ENCODE data around the gene PHF14. TPM values are rescaled to one million over a fixed set of nuclear protein-coding genes. Genes with fewer than 3 reads are reported as not detected.

The PHF14 gene
- total and polyA plus RNA-seq, 5 donors from 2014 or later, result 7.7 to 31.1 (median 9.3) TPM

DNA sequence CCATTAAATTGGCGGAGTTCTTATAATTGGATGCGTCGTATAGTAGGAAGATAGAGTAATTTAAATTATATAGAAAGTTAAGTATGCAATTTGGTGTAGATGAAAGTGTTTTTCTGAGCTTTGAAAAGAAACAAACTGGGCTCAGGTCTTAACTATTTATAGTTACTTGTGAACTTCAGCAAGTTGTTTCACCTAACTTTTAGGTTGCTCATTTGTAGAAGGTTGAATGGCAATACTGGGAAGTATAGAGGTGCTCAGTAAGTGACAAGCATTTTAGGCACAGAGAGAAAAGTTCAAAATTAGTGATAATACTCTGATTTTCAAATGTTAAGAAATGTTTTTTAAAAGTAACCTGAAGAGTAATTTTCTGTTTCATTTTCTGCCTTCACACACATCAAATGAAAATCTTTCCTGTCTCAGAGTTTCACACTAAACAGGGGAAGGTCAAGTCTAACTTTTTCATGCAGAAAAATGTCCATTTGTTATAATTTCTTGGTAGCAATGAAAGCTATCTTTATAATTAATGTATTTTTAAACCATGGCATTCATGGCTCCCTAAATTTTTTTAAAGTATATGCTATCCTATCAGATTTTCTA lies 146.5 kb downstream of the PHF14 start:
- H3K4me1 Mint-ChIP-seq, result peaks cover 10 to 29% (median 17%) of the 10 kb centered on the region in 4 donors
- H3K36me3 Mint-ChIP-seq, result peaks cover 31% of the 10 kb centered on the region
- H3K9me3 Mint-ChIP-seq, result no peaks in the 10 kb centered on the region
- Histone ChIP-seq H3K27me3 (ENCODE audit: control insufficient read depth, insufficient read depth, low read length) (no peaks in the 10 kb centered on the region), H3K4me1 (ENCODE audit: control insufficient read depth, insufficient read depth, low read length, poor library complexity, severe bottlenecking) (no peaks in the 10 kb centered on the region), H3K9me3 (ENCODE audit: control insufficient read depth in 2 of 2, low read length in 2 of 2) (no peaks in the 10 kb centered on the region), H3K4me3 (ENCODE audit: low read depth, low read length) (peak overlapping the region; percentile 43), H3K27ac (ENCODE audit: insufficient read depth, low read length, poor library complexity, severe bottlenecking) (no peak overlapping the region), H3K36me3 (ENCODE audit: control insufficient read depth, insufficient read depth, low read length) (peaks cover 5% of the 10 kb centered on the region)
- H3K27ac Mint-ChIP-seq, result no peak overlapping the region
- DNase-seq (peak in 1 of 3 donors; percentile 20), ATAC-seq (ENCODE audit: low read depth in 2 of 2) (no peak)
- no peaks in the 10 kb centered on the region for H3K27me3 Mint-ChIP-seq
- H3K4me3 Mint-ChIP-seq, result no peak overlapping the region

GRCh38 chr7:11120675-11121220 lies 147.1 kb downstream of the PHF14 start:
- Mint-ChIP-seq H3K4me1 (peaks cover 6 to 27% (median 19%) of the 10 kb centered on the region in 4 donors), H3K27me3 (no peaks in the 10 kb centered on the region), H3K4me3 (no peak overlapping the region), H3K36me3 (peaks cover 27% of the 10 kb centered on the region), H3K27ac (no peak overlapping the region), H3K9me3 (no peaks in the 10 kb centered on the region)
- no peak overlapping the region for H3K27ac ChIP-seq (ENCODE audit: insufficient read depth, low read length, poor library complexity, severe bottlenecking)
- H3K4me1 ChIP-seq (ENCODE audit: control insufficient read depth, insufficient read depth, low read length, poor library complexity, severe bottlenecking), result no peaks in the 10 kb centered on the region
- peaks cover 4% of the 10 kb centered on the region for H3K36me3 ChIP-seq (ENCODE audit: control insufficient read depth, insufficient read depth, low read length)
- no peaks in the 10 kb centered on the region for H3K27me3 ChIP-seq (ENCODE audit: control insufficient read depth, insufficient read depth, low read length)
- no peaks in the 10 kb centered on the region for H3K9me3 ChIP-seq (ENCODE audit: control insufficient read depth in 2 of 2, low read length in 2 of 2)
- no peak overlapping the region for H3K4me3 ChIP-seq (ENCODE audit: low read depth, low read length)
- DNase-seq (no peak), ATAC-seq (ENCODE audit: low read depth in 2 of 2) (no peak)

GRCh38 chr7:11124856-11125559 lies 151.3 kb downstream of the PHF14 start:
- ATAC-seq (ENCODE audit: low read depth in 2 of 2) (no peak), DNase-seq (no peak)
- Histone ChIP-seq H3K36me3 (ENCODE audit: control insufficient read depth, insufficient read depth, low read length) (no peaks in the 10 kb centered on the region), H3K27ac (ENCODE audit: insufficient read depth, low read length, poor library complexity, severe bottlenecking) (no peak overlapping the region), H3K9me3 (ENCODE audit: control insufficient read depth in 2 of 2, low read length in 2 of 2) (no peaks in the 10 kb centered on the region), H3K4me1 (ENCODE audit: control insufficient read depth, insufficient read depth, low read length, poor library complexity, severe bottlenecking) (peaks cover 14% of the 10 kb centered on the region), H3K27me3 (ENCODE audit: control insufficient read depth, insufficient read depth, low read length) (no peaks in the 10 kb centered on the region), H3K4me3 (ENCODE audit: low read depth, low read length) (no peak overlapping the region)
- peak overlapping the region in 2 of 3 donors; percentile 1 to 10 for H3K27ac Mint-ChIP-seq
- H3K27me3 Mint-ChIP-seq, result no peaks in the 10 kb centered on the region
- H3K4me1 Mint-ChIP-seq, result peaks cover 13 to 44% (median 39%) of the 10 kb centered on the region in 4 donors
- no peak overlapping the region for H3K4me3 Mint-ChIP-seq
- no peaks in the 10 kb centered on the region for H3K9me3 Mint-ChIP-seq
- peaks cover 14% of the 10 kb centered on the region for H3K36me3 Mint-ChIP-seq

DNA sequence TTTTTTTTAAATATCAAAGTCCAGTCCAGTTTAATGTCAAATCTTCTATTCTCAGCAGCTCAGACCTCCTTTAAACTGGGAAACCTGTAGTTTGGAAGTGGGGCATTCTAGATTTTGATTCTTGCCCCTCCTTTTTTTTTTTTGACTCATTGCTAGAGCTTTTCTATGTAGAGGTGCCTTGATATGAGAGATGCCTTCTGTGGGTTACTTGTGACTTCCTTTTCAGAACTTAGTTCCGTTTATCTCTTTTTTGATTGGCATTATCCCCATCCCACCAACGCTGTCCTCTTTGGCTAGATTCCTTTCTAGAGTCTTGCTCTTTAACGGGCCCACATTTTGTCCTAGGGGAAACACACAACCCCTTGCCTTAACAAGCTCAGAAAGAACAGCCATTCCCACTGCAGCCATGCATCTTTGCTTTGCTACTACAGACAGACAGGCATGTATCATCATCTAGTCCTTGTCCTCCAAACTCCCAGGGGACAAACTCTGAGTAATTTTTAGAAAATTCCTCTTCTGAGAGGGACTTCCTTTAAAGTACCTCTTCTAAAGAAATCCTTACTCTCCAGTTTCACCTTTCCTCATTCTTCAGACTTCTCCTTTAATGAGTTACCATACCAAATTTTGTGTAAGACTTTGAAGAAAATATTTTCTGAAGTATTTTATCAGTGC lies 153.6 kb downstream of the PHF14 start:
- Histone ChIP-seq H3K9me3 (ENCODE audit: control insufficient read depth in 2 of 2, low read length in 2 of 2) (no peaks in the 10 kb centered on the region), H3K4me3 (ENCODE audit: low read depth, low read length) (no peak overlapping the region), H3K27ac (ENCODE audit: insufficient read depth, low read length, poor library complexity, severe bottlenecking) (no peak overlapping the region), H3K36me3 (ENCODE audit: control insufficient read depth, insufficient read depth, low read length) (no peaks in the 10 kb centered on the region), H3K4me1 (ENCODE audit: control insufficient read depth, insufficient read depth, low read length, poor library complexity, severe bottlenecking) (peaks cover 14% of the 10 kb centered on the region), H3K27me3 (ENCODE audit: control insufficient read depth, insufficient read depth, low read length) (no peaks in the 10 kb centered on the region)
- peaks cover 9% of the 10 kb centered on the region for H3K36me3 Mint-ChIP-seq
- peaks cover 0 to 4% (median 0%) of the 10 kb centered on the region in 7 donors for H3K9me3 Mint-ChIP-seq
- peak overlapping the region in 2 of 3 donors; percentile 23 to 79 for H3K27ac Mint-ChIP-seq
- peak in 1 of 3 donors; percentile 21 for DNase-seq
- no peak overlapping the region for H3K4me3 Mint-ChIP-seq
- no peak for ATAC-seq (ENCODE audit: low read depth in 2 of 2)
- H3K4me1 Mint-ChIP-seq, result peaks cover 15 to 44% (median 33%) of the 10 kb centered on the region in 4 donors
- no peaks in the 10 kb centered on the region for H3K27me3 Mint-ChIP-seq

- no peaks in the 10 kb centered on the region for H3K27me3 ChIP-seq (ENCODE audit: control insufficient read depth, insufficient read depth, low read length)
- Mint-ChIP-seq H3K4me1 (peaks cover 15 to 38% (median 33%) of the 10 kb centered on the region in 4 donors), H3K27me3 (no peaks in the 10 kb centered on the region), H3K9me3 (peaks cover 0 to 4% (median 0%) of the 10 kb centered on the region in 7 donors), H3K27ac (no peak overlapping the region), H3K4me3 (no peak overlapping the region), H3K36me3 (peaks cover 9% of the 10 kb centered on the region)
- peaks cover 14% of the 10 kb centered on the region for H3K4me1 ChIP-seq (ENCODE audit: control insufficient read depth, insufficient read depth, low read length, poor library complexity, severe bottlenecking)
- no peak for ATAC-seq (ENCODE audit: low read depth in 2 of 2)
- H3K36me3 ChIP-seq (ENCODE audit: control insufficient read depth, insufficient read depth, low read length), result no peaks in the 10 kb centered on the region
- H3K4me3 ChIP-seq (ENCODE audit: low read depth, low read length), result no peak overlapping the region
- no peaks in the 10 kb centered on the region for H3K9me3 ChIP-seq (ENCODE audit: control insufficient read depth in 2 of 2, low read length in 2 of 2)
- no peak overlapping the region for H3K27ac ChIP-seq (ENCODE audit: insufficient read depth, low read length, poor library complexity, severe bottlenecking)
- no peak for DNase-seq
These were observed 154.3 kb downstream of the PHF14 start for GRCh38 chr7:11127988-11128387.

DNA sequence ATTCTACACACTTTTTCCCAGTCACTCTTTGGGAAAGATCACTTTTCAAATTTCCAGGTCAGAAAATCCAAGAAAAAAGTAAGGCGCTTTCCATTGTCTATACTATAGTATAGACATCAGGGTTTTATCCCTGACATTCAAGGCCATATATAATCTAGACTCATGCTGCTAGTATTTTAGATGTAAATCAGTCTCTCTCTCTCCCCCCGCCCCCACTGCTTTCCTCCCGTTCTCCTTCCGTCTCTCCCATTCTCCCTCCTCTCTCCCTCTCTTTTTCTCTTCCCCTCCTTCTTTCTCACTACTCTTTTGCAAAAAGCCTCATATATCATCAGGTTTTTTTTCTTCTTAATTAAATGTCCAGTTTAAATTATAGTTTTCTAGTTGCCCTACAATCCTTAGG lies 154.8 kb downstream of the PHF14 start:
- peaks cover 15 to 38% (median 33%) of the 10 kb centered on the region in 4 donors for H3K4me1 Mint-ChIP-seq
- H3K4me3 Mint-ChIP-seq, result no peak overlapping the region
- Histone ChIP-seq H3K27me3 (ENCODE audit: control insufficient read depth, insufficient read depth, low read length) (no peaks in the 10 kb centered on the region), H3K4me1 (ENCODE audit: control insufficient read depth, insufficient read depth, low read length, poor library complexity, severe bottlenecking) (peaks cover 14% of the 10 kb centered on the region), H3K9me3 (ENCODE audit: control insufficient read depth in 2 of 2, low read length in 2 of 2) (no peaks in the 10 kb centered on the region), H3K4me3 (ENCODE audit: low read depth, low read length) (no peak overlapping the region), H3K27ac (ENCODE audit: insufficient read depth, low read length, poor library complexity, severe bottlenecking) (no peak overlapping the region), H3K36me3 (ENCODE audit: control insufficient read depth, insufficient read depth, low read length) (no peaks in the 10 kb centered on the region)
- H3K9me3 Mint-ChIP-seq, result peaks cover 0 to 4% (median 0%) of the 10 kb centered on the region in 7 donors
- peaks cover 9% of the 10 kb centered on the region for H3K36me3 Mint-ChIP-seq
- ATAC-seq (ENCODE audit: low read depth in 2 of 2) (no peak), DNase-seq (no peak)
- no peak overlapping the region for H3K27ac Mint-ChIP-seq
- no peaks in the 10 kb centered on the region for H3K27me3 Mint-ChIP-seq

DNA sequence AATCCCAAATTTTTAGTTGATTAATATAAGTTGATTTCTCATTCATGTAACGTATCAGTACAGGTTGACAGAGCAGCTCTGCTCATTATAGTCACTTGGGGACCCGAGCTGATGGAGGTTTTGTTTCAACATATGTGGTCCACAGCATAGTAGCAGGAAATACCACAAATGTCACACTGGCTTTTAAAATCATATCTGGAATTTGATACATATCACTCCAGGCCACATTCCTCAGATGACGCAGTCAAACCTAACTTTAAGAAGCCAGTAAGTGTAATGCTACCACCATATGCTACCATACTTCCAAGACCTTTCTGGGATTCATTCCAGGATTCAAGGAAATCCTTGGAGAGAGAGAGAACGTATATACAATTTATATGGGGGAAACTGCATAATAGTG lies 156.3 kb downstream of the PHF14 start:
- H3K27ac ChIP-seq (ENCODE audit: insufficient read depth, low read length, poor library complexity, severe bottlenecking), result no peak overlapping the region
- H3K27me3 Mint-ChIP-seq, result no peaks in the 10 kb centered on the region
- H3K9me3 Mint-ChIP-seq, result peaks cover 0 to 4% (median 0%) of the 10 kb centered on the region in 7 donors
- H3K4me3 Mint-ChIP-seq, result no peak overlapping the region
- H3K36me3 Mint-ChIP-seq, result peaks cover 13% of the 10 kb centered on the region
- ATAC-seq (ENCODE audit: low read depth in 2 of 2), result no peak
- no peaks in the 10 kb centered on the region for H3K27me3 ChIP-seq (ENCODE audit: control insufficient read depth, insufficient read depth, low read length)
- no peak for DNase-seq
- H3K4me3 ChIP-seq (ENCODE audit: low read depth, low read length), result no peak overlapping the region
- peaks cover 15 to 42% (median 32%) of the 10 kb centered on the region in 4 donors for H3K4me1 Mint-ChIP-seq
- H3K4me1 ChIP-seq (ENCODE audit: control insufficient read depth, insufficient read depth, low read length, poor library complexity, severe bottlenecking), result peaks cover 14% of the 10 kb centered on the region
- H3K27ac Mint-ChIP-seq, result no peak overlapping the region
- H3K36me3 ChIP-seq (ENCODE audit: control insufficient read depth, insufficient read depth, low read length), result peaks cover 3% of the 10 kb centered on the region
- no peaks in the 10 kb centered on the region for H3K9me3 ChIP-seq (ENCODE audit: control insufficient read depth in 2 of 2, low read length in 2 of 2)
